Measurements from ENCODE around the gene SLC7A9.
"Not testable (repeated sequence)": the region's sequence is repeated elsewhere in the genome, so short reads cannot be mapped to it uniquely, and the experiment has no call there.

DNA sequence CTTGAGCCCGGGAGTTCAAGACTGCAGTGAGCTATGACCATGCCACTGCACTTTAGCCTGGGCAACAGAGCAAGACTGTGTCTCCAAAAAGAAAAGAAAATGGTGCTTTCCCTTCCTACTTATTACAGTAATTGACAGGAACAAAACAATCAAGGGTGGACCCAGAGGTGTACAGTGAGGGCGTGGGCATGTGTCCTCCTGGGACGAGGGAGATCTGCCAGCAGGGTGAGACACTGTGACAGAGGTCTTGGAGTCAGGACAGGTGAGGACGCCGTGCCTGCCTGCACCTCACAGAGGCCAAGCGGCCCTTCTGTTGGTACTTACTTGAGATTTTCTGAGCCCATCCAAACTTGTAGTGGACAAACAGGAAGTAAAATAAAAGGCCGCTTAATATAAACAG, 36.7 kb downstream of the SLC7A9 start:
- TF ChIP-seq TAF1 (IDR thresholded peaks at IDR 0.05; ENCODE audit: low read depth); RAD21 (conservative IDR thresholded peaks at IDR 0.05); SMC3 (conservative IDR thresholded peaks at IDR 0.05; ENCODE audit: poor library complexity): not testable (repeated sequence)
- TF ChIP-seq, protein P1, sequence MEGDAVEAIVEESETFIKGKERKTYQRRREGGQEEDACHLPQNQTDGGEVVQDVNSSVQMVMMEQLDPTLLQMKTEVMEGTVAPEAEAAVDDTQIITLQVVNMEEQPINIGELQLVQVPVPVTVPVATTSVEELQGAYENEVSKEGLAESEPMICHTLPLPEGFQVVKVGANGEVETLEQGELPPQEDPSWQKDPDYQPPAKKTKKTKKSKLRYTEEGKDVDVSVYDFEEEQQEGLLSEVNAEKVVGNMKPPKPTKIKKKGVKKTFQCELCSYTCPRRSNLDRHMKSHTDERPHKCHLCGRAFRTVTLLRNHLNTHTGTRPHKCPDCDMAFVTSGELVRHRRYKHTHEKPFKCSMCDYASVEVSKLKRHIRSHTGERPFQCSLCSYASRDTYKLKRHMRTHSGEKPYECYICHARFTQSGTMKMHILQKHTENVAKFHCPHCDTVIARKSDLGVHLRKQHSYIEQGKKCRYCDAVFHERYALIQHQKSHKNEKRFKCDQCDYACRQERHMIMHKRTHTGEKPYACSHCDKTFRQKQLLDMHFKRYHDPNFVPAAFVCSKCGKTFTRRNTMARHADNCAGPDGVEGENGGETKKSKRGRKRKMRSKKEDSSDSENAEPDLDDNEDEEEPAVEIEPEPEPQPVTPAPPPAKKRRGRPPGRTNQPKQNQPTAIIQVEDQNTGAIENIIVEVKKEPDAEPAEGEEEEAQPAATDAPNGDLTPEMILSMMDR (IDR thresholded peaks at IDR 0.05; ENCODE audit: poor library complexity, severe bottlenecking), result not testable (repeated sequence)
- TF ChIP-seq, protein P2, sequence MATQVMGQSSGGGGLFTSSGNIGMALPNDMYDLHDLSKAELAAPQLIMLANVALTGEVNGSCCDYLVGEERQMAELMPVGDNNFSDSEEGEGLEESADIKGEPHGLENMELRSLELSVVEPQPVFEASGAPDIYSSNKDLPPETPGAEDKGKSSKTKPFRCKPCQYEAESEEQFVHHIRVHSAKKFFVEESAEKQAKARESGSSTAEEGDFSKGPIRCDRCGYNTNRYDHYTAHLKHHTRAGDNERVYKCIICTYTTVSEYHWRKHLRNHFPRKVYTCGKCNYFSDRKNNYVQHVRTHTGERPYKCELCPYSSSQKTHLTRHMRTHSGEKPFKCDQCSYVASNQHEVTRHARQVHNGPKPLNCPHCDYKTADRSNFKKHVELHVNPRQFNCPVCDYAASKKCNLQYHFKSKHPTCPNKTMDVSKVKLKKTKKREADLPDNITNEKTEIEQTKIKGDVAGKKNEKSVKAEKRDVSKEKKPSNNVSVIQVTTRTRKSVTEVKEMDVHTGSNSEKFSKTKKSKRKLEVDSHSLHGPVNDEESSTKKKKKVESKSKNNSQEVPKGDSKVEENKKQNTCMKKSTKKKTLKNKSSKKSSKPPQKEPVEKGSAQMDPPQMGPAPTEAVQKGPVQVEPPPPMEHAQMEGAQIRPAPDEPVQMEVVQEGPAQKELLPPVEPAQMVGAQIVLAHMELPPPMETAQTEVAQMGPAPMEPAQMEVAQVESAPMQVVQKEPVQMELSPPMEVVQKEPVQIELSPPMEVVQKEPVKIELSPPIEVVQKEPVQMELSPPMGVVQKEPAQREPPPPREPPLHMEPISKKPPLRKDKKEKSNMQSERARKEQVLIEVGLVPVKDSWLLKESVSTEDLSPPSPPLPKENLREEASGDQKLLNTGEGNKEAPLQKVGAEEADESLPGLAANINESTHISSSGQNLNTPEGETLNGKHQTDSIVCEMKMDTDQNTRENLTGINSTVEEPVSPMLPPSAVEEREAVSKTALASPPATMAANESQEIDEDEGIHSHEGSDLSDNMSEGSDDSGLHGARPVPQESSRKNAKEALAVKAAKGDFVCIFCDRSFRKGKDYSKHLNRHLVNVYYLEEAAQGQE (IDR thresholded peaks at IDR 0.05; ENCODE audit: borderline replicate concordance), result not testable (repeated sequence)

Measured in neural cell (in vitro differentiated cells).